Activated CD4-positive, alpha-beta T cell treated with anti-CD3 and anti-CD28 coated beads, Interleukin-2, amount 50 U/mL, for 24 hours (primary cell): ENCODE measurements around the gene CCDC159.
"Not testable (repeated sequence)": the region's sequence is repeated elsewhere in the genome, so short reads cannot be mapped to it uniquely, and the experiment has no call there.

ENCODE experiments used
- DNase-seq, 2 donors: peaks; one replicate each; pipeline ENCODE4 v3.0.0-alpha.2; 2020; ENCODE audit warnings: low read depth in 1 of 2, low spot score in 1 of 2

The CCDC159 gene

GRCh38 chr19:11346104-11346940 lies at the start of gene CCDC159, which contains the start of gene TMEM205:
Gene CCDC159 (plus strand): TSS chr19:11346519. CDS start chr19:11346607, 88 bp downstream.
Gene TMEM205 (minus strand): TSS chr19:11346268. CDS start chr19:11345619, 649 bp downstream.
- DNase-seq, result peak; percentile 91 to 99

- DNase-seq, result no peak
These were observed 46.1 kb upstream of the CCDC159 start for GRCh38 chr19:11299946-11300810.

- DNase-seq, result no peak
These were observed 45.6 kb upstream of the CCDC159 start for GRCh38 chr19:11300811-11301120.

DNA sequence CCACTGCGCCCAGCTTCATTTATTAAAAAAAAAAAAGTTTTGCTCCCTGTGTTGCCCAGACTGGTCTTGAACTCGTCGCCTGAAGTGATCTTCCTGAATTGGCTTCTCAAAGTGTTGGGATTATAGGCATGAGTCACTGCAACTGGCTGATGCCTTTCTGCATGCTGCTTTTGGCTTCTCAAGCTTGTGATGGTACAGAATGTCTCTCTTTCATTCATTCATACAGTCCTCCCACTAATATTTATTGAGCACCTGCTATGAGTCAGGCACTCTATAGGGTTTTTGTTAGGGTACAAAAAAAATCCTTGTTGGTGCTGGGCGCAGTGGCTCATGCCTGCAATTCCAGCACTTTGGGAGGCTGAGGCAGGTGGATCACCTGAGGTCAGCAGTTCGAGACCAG lies 41.4 kb upstream of the CCDC159 start:
- DNase-seq, result no peak

DNA sequence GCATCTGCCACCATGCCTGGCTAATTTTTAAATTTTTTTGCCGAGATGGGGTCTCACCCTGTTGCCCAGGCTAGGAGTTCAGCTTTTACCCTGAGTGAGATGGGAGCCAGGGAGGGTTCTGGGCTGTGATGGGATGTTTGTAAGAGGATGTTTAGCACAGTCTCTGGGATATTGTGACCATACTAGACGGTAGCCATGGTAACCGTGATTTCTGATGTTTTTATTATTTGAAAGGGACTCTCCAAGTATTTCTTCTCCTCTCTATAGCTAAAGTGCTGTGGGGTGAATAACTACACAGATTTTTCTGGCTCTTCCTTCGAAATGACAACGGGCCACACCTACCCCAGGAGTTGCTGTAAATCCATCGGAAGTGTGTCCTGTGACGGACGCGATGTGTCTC lies 40.0 kb upstream of the CCDC159 start:
- DNase-seq, result no peak

GRCh38 chr19:11320278-11320995 lies 25.9 kb upstream of the CCDC159 start:
- not testable (repeated sequence) for DNase-seq

GRCh38 chr19:11321191-11322126 lies 24.9 kb upstream of the CCDC159 start:
- no peak for DNase-seq

DNA sequence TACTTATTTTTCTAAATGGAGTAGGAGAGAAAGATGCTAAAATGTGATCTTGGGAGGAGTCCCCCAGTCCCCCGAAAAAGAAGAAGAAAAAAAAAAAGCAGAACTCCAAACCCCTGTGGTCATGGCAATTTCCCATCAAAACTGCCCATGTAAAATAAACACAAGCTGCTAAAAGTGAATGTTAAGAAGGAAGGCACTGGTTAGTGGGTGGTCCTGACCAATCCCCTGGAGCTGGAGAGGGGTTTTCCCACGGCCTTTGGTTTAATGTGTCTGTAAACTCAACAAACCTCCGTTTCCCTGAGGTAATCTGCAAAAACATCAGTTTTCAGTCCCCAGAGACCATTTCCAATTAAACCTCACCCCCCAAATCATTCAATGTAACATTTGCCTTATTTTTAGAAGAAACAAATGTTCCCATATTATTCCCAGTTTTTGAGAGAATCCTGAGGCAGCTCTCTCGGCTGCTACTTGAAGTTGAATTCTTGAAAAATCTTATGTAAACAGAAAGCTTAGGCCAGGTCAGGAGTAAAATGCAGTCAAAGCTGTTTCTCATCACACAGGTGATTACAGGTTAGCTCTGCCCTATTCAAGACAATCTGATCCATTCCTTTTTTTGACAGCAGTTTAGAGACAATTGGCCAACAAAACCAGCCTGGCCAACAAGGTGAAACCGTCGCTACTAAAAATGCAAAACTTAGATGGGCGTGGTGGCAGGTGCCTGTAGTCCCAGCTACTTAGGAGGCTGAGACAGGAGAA lies 23.9 kb upstream of the CCDC159 start:
- no peak for DNase-seq

DNA sequence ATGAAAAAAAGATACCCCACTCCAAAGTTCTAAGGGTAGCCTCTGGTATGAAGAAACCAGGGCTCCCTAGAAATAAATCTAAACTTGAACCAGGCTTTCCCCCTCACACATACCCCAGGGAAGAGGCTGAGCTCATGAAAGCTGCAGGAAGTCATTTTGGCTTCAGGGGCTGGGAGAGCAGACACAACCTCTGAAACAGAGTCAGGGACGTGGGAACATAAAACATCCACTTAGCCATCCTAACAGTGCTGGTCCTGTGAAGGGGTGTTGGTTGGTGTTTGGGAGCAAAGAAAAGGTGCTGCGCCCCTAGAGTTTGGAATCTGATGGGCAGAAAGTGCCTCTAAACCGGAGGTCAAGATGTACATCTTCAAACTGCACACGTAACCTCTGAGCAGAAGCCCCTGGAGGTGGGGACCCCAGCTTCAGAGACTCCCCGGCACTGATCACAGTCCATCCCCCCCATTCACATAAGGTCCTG lies 22.7 kb upstream of the CCDC159 start:
- no peak for DNase-seq

GRCh38 chr19:11324079-11324661 lies 22.1 kb upstream of the CCDC159 start:
- no peak for DNase-seq

DNA sequence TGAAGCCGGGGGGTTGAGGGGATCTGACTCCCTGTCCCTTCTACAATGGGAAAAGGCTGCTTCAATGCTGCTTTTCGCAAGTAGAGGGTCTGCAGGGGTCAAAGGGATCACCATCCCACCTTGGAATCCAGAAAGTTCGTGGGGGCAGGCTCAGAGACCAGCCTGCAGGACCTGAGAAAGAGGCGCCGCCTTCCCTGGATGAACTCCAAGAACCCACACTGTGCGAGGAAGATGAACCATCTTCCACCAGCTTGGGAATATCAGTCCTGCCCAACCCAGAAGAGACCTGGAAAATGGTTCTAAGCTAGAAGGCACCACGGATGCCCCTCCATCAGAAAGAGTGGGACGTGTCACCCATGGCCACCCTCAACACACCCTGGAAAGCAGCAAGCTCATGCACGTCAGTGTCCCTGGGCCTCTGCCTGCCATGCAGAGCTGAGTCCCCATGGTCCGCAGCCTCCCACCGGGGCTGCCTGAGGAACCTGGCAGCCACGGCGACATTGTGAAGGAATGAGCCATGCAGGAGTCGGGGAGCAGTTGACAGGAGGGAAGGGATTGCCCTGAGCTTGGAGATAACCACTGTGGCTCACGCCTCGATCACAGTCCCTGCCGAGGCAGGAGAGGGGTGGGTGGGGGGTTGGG lies 21.4 kb upstream of the CCDC159 start:
- no peak for DNase-seq

GRCh38 chr19:11325544-11325943 lies 20.8 kb upstream of the CCDC159 start:
- no peak for DNase-seq

- DNase-seq, result no peak
These were observed 16.2 kb upstream of the CCDC159 start for GRCh38 chr19:11330127-11330526.

GRCh38 chr19:11331502-11331901 lies 14.8 kb upstream of the CCDC159 start:
- DNase-seq, result no peak

GRCh38 chr19:11332822-11333221 lies 13.5 kb upstream of the CCDC159 start:
- DNase-seq, result no peak

GRCh38 chr19:11333838-11334237 lies 12.5 kb upstream of the CCDC159 start:
- DNase-seq, result not testable (repeated sequence)

DNA sequence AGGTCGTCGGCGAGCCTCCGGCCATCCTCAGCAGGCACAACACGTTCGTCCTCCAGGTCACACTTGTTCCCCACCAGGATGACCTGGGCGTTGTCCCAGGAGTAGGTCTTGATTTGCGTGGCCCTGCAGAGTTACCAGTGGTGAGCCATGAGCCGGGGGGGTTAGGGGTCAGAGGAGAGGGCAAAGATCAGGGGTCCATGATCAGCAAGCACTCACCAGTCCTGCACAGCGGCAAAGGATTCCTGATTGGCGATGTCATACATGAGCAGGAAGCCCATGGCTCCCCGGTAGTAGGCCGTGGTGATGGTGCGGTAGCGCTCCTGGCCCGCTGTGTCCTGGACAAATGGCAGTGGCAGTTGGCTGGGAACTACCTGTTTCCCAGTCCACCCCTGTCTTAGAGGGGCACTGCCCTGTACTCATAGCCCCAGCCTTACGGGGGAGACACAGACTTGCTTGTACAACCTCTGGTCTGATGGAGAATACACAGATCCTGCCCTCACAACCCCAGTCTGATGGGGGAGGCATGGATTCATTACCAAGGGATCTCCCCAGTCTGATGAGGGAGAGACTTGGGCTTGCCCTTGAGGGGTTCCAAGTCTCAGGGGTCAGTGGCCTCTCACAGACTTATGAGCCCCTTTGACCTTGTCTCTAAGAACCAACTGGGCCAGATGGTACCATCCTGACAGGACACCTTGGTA lies 10.7 kb upstream of the CCDC159 start:
- DNase-seq, result no peak

DNA sequence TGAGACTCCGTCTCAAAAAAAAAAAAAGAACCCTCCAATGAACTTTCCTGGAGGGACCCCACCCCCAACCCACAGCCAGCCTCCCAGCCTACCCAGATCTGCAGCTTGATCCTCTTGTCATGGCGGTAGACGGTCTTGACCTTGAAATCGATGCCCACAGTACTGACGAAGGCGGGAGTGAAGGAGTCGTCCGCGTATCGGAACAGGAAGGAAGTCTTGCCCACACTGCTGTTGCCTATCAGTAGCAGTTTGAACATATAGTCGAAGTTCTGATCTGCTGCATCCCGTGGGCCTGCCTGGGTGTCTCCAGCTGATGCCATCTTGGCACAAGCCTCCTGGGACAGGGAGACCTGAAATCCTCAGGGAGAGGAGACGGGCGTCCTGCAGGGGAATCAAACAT lies 9.2 kb upstream of the CCDC159 start:
- DNase-seq, result no peak
